Measurements from ENCODE around the gene RPL10.

Gene RPL10

DNA sequence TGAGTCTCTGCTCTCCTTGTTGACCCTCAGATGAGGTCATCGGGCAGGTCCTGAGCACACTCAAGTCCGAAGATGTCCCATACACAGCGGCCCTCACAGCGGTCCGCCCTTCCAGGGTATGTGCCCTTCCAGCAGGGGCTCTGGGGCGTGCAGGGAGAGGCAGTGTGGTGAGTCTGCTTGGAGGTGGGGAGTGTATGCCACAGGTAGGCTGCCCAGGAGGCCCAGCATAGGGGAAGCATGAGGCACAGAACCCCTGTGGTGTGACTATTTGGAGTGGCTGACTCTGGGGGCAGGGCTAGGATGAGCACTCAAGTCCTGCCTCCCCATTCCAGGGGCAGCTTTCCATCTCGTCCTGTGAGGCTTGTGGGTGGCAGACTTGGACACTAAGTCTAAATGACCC, 35.4 kb downstream of the RPL10 start:
- DNase-seq = no peak

DNA sequence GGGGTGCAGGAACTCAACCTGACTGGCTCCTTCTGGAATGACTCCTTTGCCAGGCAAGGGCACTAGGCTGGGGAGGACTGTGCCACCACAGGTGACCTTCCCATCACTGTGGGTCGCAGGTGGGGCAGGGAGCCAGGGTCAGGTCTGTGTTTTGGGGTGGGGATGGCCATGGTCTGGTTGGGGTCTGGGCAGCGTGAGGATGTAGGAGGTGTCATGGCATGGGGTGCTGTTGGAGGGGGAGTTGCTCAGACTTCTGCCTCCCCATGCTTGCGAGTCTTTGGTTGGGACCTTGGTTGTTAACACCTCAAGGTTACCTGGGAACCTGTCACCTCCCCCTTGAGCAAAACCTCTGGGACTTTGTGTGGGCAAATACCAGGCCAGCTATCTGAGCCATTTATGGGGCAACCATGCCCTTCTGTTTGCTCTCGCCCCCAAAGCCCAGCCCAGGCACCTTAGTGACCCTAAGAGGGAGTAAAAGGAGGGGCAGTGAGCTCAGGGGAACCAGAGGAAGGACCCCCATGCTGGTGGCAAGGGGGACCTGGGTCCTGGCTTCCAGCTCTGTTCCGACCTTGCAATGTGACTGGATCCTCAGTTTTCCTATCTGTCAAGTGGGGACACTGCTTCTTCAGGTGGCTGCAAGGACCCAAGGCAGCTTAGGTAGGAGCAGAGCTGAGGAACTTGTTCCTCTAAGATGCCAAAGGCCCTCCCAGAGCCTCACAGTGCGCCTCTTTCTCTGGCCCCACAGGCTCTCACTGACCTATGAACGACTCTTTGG, 36.4 kb downstream of the RPL10 start:
- no peak for DNase-seq

DNA sequence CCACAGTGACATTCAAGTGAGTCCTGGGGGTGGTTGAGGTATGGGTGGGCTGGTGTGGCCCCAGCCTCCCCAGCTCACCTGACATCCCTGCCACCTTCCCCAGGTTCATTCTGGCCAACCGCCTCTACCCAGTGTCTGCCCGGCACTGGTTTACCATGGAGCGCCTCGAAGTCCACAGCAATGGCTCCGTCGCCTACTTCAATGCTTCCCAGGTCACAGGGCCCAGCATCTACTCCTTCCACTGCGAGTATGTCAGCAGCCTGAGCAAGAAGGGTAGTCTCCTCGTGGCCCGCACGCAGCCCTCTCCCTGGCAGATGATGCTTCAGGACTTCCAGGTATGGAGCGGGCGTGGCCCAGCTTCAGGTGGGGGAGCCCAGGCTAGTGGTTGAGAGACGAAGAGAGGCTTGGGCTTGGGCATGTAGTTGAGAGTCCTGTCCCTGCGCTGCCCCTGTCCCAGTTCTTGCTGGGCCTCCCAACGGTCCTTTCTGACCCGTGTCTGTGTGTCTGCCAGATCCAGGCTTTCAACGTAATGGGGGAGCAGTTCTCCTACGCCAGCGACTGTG, 37.1 kb downstream of the RPL10 start:
- no peak for DNase-seq

DNA sequence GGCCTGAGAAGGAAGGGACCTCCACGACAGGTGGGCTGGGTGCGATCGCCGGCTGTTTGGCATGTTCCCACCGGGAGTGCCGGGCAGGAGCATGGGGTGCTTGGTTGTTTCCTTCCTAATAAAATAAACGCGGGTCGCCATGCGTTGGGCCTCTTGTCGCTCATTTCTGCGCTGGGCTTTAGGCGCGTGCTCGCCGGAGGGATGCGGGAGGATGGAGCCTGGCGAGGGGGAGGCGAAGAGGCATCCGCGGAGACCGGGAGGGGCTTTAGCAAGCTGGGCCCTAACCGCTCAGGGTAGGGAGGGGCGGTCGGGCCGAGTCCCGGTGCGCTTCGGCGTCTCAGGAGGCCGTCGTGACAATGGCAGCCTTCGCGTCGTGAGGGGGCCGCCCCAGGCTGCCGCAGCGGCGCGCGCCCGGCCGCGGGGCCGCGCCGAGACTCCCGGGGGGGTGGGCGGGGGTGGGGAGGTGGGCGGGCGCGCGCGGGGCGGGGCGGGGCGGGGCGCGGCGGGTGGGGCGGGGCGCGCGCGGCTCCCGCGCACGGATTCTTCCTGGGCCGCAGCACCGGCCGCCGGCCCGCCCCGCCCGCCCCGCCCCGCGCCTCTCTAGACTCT, 38.3 kb downstream of the RPL10 start:
- no peak for DNase-seq

DNA sequence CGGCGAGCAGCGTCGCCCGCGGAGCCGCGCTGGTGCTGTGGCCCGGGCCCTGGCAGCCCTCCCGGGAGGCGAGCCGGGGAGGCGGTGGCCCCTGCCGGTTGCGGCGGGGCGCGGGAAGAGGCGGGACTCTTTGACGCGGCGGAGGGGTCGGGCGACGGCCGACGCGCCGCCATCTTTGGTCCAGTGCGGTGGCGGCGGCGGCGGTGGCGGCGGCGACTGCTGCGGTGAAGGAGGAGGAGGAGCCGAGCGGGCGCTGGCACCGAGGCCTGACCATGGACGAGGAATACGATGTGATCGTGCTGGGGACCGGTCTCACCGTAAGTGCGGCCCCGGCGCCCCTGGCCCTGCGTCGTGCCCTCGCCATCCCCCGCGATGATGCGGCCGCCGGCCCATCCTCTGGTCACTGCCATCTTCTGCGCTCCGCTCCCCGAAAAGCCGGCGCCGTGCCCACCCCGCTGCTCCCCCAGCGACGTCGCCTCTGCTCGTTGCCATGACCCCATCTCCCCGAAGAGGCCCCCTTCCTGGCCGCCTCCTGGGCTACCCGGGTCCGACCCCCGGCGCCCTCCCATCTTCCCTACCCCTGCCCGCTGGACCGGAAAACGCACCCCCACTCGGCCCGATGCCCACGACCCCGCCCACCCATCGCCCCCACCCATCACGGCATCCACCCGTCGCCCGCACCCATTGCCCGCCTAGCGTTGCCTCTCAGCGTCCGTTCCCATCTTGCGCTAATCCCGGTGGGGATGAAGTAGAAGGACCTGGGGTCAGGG, 39.0 kb downstream of the RPL10 start, which contains the start of gene GDI1:
TSS of gene GDI1 (plus strand) at position 172 of the 770 bp plus-strand sequence. CDS start at position 273, 101 bp downstream.
- DNase-seq = no peak

DNA sequence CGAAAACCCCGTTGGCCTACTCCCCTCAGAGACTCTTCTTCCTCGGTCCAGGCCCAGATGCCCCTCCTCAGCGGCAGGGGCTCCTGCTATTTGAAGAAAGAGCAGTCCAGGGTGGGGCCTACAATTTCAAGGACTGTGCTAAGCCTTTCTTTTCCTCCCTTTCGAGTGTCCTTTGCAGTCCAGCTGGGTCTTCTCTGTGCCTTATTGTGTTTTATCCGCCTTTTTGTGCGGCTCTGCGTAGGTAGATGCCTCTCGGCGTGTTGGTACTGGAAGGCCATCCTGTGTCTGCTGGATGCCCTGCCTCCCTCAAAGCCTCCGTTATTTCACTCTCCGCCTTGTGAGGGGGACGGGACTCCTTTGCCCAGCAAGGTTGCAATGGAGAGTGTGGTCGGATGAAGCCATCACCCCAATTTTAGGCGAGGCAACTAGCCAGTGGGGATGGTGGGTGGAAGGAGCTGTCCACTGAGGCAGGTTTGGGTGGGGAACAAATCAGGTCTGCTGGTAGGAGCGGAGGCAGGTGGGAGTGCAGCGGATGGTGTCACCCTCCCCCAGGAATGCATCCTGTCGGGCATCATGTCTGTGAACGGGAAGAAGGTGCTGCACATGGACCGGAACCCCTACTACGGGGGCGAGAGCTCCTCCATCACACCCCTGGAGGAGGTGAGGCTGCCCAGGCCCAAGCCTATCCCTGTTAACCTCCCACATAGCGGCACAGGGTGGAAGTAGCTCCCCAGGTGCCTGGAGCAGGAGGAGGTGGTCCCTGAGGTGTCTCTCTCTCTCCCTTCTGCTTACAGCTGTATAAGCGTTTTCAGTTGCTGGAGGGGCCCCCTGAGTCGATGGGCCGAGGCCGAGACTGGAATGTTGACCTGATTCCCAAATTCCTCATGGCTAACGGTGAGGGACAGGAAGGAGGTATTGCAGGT, 40.1 kb downstream of the RPL10 start:
- DNase-seq = no peak

DNA sequence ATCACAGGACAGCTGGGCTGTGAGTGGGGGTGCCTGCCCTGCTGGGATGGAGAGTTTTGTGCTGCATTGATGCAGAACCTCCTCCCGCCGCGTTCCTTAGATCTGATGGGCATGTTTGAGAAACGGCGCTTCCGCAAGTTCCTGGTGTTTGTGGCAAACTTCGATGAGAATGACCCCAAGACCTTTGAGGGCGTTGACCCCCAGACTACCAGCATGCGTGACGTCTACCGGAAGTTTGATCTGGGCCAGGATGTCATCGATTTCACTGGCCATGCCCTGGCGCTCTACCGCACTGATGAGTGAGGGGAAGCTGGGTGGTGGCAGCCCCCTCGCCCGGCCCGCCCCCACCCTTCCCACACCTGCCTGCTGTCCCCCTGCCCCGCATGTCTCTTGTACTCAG, 41.7 kb downstream of the RPL10 start:
- no peak for DNase-seq

DNA sequence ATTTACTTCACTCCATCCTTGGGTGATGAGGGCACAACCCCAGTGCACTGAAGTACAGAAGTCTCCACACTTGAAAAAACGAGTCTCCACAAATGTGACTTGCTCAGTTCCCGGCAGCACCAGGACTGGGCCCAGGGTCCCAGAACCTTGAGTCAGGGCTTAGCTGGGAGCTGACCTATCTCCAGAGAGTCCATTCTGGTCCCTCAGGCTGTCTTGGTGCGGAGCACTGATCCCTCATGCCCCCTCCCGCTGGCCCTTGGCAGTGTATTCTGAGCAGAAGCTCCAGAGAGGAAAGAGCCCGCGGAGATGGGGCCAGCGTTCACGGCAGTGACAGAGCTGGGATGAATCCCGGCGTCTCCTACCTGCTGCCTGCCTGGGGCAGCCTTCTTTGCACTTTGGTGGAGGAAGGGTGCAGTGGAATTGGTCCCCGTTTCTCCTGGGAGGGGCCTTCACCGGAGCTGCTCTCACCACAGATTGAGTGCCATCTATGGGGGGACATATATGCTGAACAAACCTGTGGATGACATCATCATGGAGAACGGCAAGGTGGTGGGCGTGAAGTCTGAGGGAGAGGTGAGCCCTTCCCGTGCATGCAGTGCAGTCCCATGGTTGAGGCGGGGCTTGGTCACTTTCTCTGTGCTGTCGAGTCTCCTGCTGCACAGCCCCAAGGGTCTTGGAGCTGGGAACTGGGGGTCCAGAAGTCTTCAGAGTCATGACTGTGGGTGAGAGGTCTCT, 42.6 kb downstream of the RPL10 start:
- no peak for DNase-seq

DNA sequence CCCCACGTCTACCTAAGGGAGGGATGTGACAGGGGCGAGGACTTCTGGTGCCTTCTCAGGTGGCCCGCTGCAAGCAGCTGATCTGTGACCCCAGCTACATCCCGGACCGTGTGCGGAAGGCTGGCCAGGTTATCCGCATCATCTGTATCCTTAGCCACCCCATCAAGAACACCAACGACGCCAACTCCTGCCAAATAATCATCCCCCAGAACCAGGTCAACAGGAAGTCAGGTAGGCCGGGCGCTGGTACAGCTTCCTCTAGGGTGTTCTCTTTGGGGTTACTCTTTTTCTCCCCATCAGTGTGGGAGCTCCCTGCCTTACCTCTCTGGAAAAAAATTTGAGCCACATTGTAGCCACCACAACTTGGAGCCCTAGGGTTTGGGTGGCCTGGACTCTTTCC, 43.4 kb downstream of the RPL10 start:
- no peak for DNase-seq

DNA sequence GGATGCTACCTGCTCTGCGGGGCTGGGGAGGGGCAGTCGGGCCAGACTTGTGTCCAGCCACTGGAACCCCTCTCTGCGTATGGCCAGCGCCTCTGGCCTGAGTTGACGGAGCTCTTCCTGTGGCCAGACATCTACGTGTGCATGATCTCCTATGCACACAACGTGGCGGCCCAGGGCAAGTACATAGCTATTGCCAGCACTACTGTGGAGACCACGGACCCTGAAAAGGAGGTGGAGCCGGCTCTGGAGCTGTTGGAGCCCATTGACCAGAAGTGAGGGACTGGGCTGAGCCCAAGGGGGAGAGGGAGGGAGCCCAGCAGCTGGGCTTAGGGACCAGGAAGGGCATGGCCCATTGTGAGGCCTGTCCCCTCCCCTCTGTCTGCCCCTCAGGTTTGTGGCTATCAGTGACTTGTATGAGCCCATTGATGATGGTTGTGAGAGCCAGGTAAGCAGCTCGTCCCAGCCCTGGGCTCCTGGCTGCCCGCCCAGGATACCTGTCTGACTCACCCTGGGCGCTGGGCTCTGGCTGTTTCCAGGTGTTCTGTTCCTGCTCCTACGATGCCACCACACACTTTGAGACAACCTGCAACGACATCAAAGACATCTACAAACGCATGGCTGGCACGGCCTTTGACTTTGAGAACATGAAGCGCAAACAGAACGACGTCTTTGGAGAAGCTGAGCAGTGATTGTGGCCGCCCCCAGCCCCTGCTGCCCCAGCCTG, 44.0 kb downstream of the RPL10 start:
- no peak for DNase-seq

DNA sequence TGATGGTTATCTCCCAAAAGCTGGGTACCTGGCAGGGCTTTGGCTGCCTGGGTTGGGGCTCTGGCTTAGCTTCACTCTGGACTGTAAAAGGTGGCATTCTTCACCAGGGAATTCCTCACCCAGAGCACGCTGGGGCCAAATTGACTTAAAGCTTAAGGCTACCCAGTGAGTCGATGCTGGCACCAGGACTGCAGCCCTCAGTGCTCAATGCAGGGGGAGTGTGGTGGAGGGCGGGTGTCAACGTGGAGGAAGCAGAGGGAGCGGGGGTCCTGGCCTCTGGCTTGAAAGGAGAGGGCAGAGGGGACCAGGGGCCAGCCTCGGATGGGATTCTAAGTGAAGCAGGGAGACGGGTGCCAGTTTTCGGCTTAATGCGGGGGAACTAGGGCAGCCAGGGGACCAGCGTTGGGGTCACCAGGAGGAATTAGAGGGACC, 45.3 kb downstream of the RPL10 start:
- no peak for DNase-seq

DNA sequence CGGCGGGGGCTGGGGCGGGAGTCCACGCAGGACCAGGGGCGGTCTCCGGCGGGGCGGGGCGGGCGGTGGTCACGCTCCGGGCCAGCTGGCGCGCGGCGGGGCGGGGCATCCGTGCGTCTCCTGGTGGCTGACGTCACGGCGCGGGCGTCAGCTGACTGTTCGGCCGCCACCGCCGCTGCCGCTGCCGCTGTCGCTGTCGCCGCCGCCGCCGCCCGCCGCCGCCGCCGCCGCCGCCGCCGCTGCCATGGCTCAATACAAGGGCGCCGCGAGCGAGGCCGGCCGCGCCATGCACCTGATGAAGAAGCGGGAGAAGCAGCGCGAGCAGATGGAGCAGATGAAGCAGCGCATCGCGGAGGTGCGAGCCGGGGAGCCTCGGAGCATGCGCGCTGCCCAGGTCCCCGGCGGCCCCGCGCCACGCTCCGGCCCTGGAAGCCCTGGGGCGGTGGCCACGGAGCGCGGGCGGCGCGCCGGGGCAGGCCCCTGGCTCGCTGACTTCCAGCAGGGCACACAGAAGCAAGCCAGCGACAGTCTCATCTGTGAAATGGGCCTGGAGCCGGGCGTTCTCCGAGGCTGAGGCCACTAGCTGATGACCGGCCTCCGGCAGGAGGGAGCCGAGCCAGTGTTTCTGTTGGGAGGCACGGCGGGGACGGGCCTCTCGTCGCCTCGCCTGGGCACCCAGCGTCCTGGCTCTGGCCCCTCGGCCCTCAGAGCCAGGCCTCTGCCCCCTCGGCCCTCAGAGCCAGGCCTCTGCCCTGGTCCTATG, 46.0 kb downstream of the RPL10 start, which contains the start of gene FAM50A:
TSS of gene FAM50A (plus strand) at position 150 of the 763 bp plus-strand sequence. CDS start at position 245, 95 bp downstream.
- no peak for DNase-seq

DNA sequence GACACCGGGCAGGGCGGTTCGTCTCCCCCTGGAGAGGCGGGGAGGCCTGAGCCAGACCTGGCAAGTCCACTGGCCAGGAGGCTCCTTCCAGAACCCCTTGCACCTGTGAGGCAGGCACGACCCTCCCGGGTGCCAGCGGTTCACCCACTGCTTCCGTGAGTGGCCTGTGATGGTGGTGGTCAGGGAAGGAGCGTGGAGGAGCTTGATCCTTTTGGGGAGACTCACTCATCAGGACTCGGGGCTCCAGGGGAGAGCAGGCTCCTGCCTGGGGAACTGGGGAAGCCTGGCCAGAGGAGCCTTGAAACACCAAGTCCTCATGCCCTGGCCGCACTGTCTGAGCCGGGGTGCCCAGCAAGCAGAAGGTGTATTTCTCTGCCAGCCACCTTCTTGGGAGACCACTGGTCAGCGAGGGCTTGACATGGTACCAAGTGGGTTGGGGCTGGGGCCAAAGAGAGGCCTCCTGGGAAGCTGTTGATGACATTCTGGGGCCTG, 46.6 kb downstream of the RPL10 start:
- DNase-seq = no peak

DNA sequence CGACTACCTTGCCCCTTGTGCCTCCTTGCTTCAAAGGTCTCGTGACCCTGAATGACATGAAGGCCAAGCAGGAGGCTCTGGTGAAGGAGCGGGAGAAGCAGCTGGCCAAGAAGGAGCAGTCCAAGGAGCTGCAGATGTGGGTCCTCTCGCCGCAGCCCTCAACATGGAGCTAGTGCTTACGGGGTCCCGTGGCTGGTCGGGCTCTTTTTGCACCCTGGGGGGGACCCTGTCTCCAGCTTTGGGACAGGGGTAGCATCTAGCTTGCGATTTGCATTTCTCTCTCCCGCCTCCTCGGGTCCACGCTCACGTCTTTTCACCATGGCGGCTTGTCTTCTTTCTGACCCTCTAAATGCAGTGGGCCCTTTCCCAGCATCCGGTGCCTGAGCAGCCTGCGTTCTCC, 47.6 kb downstream of the RPL10 start:
- DNase-seq = no peak

DNA sequence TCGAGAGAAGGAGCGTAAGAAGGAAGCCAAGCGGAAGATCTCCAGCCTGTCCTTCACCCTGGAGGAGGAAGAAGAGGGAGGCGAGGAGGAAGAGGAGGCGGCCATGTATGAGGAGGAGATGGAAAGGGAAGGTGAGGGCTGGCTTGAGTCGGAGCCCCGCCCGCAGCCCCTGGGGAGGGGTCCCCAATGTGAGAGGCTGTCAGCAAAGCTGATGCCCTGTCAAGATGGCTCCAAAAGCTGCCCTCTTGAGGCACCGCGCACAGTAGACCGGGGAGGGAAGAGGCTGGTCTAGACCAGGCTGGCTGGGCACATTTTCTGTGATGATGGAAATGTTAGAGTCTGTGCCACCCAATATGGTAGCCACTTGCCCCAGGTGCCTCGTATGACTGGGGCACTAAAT, 48.3 kb downstream of the RPL10 start:
- DNase-seq = no peak

DNA sequence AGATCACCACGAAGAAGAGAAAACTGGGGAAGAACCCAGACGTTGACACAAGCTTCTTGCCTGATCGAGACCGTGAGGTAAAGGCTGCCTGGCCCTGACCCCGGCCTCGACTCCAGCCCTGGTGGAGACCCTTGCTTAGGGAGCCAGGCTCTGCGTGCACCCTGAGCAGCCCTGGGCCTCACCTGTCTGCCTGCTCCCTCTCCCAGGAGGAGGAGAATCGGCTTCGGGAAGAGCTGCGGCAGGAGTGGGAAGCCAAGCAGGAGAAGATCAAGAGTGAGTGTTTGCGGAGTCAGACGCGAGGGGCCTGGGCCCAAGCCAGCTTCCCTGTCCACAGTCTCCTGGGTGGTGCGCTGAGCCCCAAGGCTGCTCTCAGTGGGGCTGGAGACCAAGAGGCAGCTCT, 50.3 kb downstream of the RPL10 start:
- no peak for DNase-seq

DNA sequence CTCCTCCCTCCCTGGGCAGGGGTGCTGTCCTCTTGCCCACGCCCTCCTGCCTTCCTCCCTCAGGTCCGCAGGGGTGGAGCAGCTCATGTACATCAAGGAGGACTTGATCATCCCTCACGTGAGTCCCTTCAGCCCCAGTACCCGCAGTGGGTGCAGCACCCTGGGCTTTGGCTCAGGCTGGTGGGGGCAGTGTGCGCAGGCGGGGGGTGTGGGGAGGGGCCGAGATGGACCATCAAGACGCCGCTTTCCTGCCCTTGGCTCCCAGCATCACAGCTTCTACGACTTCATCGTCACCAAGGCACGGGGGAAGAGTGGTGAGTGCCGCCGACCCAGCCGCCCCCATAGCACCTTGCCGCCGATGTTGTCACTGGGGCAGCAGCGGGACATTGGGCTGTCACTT, 51.4 kb downstream of the RPL10 start:
- DNase-seq = no peak

DNA sequence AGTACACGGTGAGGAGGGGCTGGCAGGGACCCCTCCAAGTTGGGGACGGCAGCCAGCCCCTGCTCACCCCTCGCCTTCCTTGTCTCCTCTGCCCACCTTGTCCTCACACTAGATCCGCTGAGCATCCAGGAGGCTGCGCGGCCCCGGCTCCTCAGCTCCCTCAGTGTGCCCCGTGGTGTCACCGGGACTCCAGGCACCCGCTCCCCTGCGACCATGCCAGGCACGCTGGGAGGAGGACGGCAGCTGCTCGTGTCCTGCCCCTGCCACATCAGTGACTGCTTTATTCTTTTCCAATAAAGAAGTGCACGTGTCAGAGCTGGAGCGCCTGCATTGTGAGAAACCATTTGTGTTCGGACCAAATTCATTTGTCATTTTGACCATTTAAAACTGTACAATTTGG, 52.1 kb downstream of the RPL10 start:
- no peak for DNase-seq

Measured in NCI-H2029 treated with DMSO at 0.1 percent for 48 hours (cell line).